Vagina (tissue), 2 donors: ENCODE data around the gene ABCG4.

Source experiments
- CTCF ChIP-seq, 3 experiments: fragments of 450-650 bp in 2 of 3; fragments of 200-600 bp in 1 of 3; sonication (generic) in 1 of 3; IDR thresholded peaks; one replicate each; pipeline ENCODE4 v1.5.1; 2017 to 2019; ENCODE audit warnings: antibody characterized with exemption in 3 of 3, mild to moderate bottlenecking in 2 of 3, moderate library complexity in 2 of 3
- POLR2A ChIP-seq, 2 donors: fragments of 450-650 bp; IDR thresholded peaks; one replicate each; pipeline ENCODE4 v1.6.1; 2017; ENCODE audit warnings: antibody characterized with exemption in 2 of 2, mild to moderate bottlenecking in 2 of 2, moderate library complexity in 2 of 2
- POLR2AphosphoS5 ChIP-seq, 2 donors: sonication (generic); formaldehyde crosslinking; IDR thresholded peaks; one replicate each; pipeline ENCODE4 v1.9.0; 2017; ENCODE audit warnings: antibody characterized with exemption in 2 of 2, mild to moderate bottlenecking in 2 of 2, low read depth in 1 of 2; ENCODE audit not compliant: insufficient read depth in 1 of 2

GRCh38 chr11:119196833-119197483 is 48.1 kb downstream of the ABCG4 start:
- TF ChIP-seq CTCF (IDR thresholded peaks at IDR 0.05) = peak; percentile 70 to 85 (median 78)
- TF ChIP-seq POLR2A (IDR thresholded peaks at IDR 0.05) = no peak
- TF ChIP-seq POLR2AphosphoS5 (IDR thresholded peaks at IDR 0.05; ENCODE audit: insufficient read depth in 1 of 2, low read depth in 1 of 2) = peak in 1 of 2 donors; percentile 74
